SK-N-SH (cell line): ENCODE results near the gene CANT1.

Experiments
- POLR2AphosphoS5 ChIP-seq: IDR thresholded peaks from 2 replicates; pipeline ENCODE4 v1.6.1; 2012; ENCODE audit warnings: low read depth, low read length
- TF ChIP-seq, protein P1 (sequence below): fragments of 200-600 bp; sonication (generic); IDR thresholded peaks from 2 replicates; pipeline ENCODE4 v1.6.1; 2017; ENCODE audit warnings: antibody characterized with exemption, mild to moderate bottlenecking, moderate library complexity

DNA sequence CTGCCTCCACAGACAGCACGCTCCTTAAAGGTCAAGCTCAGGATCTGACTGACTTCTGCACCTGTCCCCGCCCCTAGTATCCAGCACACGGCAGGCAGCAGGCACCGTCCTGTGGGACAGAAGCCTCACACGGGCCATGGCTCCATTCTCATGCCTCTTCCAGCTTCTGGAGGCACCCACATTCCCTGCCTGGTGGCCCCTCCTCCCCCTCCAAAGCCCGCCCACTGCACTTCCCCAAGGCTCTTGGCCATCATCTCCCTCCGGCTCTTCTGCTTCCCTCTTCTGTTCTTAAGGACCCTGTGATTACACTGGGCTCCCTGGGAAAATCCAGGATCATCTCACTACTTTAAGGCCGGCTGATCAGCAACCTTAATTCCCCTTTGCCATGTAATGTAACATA, 3.5 kb downstream of the CANT1 start:
- TF ChIP-seq, protein P1, sequence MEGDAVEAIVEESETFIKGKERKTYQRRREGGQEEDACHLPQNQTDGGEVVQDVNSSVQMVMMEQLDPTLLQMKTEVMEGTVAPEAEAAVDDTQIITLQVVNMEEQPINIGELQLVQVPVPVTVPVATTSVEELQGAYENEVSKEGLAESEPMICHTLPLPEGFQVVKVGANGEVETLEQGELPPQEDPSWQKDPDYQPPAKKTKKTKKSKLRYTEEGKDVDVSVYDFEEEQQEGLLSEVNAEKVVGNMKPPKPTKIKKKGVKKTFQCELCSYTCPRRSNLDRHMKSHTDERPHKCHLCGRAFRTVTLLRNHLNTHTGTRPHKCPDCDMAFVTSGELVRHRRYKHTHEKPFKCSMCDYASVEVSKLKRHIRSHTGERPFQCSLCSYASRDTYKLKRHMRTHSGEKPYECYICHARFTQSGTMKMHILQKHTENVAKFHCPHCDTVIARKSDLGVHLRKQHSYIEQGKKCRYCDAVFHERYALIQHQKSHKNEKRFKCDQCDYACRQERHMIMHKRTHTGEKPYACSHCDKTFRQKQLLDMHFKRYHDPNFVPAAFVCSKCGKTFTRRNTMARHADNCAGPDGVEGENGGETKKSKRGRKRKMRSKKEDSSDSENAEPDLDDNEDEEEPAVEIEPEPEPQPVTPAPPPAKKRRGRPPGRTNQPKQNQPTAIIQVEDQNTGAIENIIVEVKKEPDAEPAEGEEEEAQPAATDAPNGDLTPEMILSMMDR, result no peak
- no peak for TF ChIP-seq POLR2AphosphoS5
